Lower leg skin (tissue), 4 donors: ENCODE results near the gene REPS1. TPM values are rescaled to one million over a fixed set of nuclear protein-coding genes. Genes with fewer than 3 reads are reported as not detected.

ENCODE experiments used
- DNase-seq, 2 donors: peaks; one replicate each; pipeline ENCODE4 v3.0.0-alpha.2; 2019; ENCODE audit warnings: low spot score in 2 of 2
- H3K4me3 ChIP-seq: fragments of 200-600 bp; sonication (generic); 2 replicates; pipeline ENCODE4 v1.5.1; 2017; ENCODE audit warnings: mild to moderate bottlenecking, low read depth; ENCODE audit not compliant: poor library complexity, severe bottlenecking
- POLR2A ChIP-seq, 2 donors: fragments of 450-650 bp; IDR thresholded peaks; one replicate each; pipeline ENCODE4 v1.6.1; 2016 to 2017; ENCODE audit warnings: antibody characterized with exemption in 2 of 2, mild to moderate bottlenecking in 1 of 2, moderate library complexity in 1 of 2
- WGBS, 2 donors: methylation state at CpG; one replicate each; pipeline ENCODE4 v1.1.5; 2018; 5-methylcytosine and 5-hydroxymethylcytosine counted together
- intact Hi-C: fragments of 100-400 bp; cut with DNase I; formaldehyde crosslinking; loops from one replicate; pipeline ENCODE4 v1.15.0; 2023; ENCODE audit warnings: low total_unique reads
- total RNA-seq, 4 donors: library from RNA; depleted of rRNA; stranded (reverse); fragments of >200 nt; gene quantifications; one replicate each; pipeline ENCODE4 v1.1.0, GENCODE V29; 2016
- TF ChIP-seq, protein P1 (sequence below), 3 donors: fragments of 450-650 bp; IDR thresholded peaks; one replicate each; pipeline ENCODE4 v1.5.1; 2016; ENCODE audit warnings: antibody characterized with exemption in 3 of 3, mild to moderate bottlenecking in 3 of 3, moderate library complexity in 2 of 3

The REPS1 gene, protein sequence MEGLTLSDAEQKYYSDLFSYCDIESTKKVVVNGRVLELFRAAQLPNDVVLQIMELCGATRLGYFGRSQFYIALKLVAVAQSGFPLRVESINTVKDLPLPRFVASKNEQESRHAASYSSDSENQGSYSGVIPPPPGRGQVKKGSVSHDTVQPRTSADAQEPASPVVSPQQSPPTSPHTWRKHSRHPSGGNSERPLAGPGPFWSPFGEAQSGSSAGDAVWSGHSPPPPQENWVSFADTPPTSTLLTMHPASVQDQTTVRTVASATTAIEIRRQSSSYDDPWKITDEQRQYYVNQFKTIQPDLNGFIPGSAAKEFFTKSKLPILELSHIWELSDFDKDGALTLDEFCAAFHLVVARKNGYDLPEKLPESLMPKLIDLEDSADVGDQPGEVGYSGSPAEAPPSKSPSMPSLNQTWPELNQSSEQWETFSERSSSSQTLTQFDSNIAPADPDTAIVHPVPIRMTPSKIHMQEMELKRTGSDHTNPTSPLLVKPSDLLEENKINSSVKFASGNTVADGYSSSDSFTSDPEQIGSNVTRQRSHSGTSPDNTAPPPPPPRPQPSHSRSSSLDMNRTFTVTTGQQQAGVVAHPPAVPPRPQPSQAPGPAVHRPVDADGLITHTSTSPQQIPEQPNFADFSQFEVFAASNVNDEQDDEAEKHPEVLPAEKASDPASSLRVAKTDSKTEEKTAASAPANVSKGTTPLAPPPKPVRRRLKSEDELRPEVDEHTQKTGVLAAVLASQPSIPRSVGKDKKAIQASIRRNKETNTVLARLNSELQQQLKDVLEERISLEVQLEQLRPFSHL
- total RNA-seq = 100 to 1,000 TPM in 1 of 4 donors, 10 to 100 TPM in 3; 47.1 to 111 (median 67.6) TPM

DNA sequence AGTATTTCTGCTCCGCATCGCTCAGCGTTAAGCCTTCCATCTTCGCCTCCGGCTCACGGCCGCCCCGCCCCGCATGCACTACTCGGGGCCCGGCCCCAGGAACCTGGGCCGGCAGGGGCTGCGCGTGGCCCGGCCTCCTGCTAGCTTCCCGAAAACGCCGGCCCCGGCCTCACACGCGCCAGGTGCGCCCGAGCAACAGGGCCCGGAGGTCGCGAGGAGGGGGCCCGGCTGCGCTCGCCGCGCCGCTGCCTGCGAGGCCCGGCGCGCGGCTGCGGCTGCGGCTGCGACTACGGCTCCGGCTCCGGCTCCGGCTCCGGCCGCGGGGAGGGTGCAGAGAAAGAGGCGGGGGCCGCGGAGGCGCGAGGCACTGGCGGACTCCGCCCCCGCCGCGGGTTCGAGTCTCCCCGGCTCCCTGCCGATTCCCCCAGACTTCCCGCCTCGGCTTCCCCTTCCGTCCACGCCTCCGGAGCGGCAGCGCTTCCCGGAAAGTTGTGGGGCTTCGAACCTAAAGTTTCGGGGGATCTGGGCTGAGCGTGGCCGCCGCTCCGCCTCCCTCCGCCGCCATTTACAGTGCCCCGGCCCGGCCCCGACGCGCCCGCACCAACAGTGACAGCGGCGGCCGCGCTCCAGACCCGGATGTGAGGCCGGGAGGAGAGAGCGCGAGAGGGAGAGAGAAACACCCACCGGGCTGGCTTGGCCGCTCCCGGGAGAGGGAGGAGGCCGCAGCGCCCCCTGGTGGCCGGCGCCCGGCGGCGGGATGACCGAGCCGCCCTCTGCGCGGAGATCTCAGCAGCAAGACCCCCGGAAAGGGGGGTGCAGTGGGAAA, at the start of gene REPS1:
TSS of gene REPS1 (minus strand) at position 611 of the 826 bp plus-strand sequence. CDS start at position 40, 571 bp downstream.
- TF ChIP-seq, protein P1, sequence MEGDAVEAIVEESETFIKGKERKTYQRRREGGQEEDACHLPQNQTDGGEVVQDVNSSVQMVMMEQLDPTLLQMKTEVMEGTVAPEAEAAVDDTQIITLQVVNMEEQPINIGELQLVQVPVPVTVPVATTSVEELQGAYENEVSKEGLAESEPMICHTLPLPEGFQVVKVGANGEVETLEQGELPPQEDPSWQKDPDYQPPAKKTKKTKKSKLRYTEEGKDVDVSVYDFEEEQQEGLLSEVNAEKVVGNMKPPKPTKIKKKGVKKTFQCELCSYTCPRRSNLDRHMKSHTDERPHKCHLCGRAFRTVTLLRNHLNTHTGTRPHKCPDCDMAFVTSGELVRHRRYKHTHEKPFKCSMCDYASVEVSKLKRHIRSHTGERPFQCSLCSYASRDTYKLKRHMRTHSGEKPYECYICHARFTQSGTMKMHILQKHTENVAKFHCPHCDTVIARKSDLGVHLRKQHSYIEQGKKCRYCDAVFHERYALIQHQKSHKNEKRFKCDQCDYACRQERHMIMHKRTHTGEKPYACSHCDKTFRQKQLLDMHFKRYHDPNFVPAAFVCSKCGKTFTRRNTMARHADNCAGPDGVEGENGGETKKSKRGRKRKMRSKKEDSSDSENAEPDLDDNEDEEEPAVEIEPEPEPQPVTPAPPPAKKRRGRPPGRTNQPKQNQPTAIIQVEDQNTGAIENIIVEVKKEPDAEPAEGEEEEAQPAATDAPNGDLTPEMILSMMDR (IDR thresholded peaks at IDR 0.05) = peak in 2 of 3 donors; percentile 56 to 93
- TF ChIP-seq POLR2A (IDR thresholded peaks at IDR 0.05) = no peak
- 1% methylated on average over 67 to 81 of the region's 105 CpGs for WGBS, 2 donors
- peak within 1 kb of the TSS; percentile 86 for H3K4me3 ChIP-seq
- peak; percentile 88 to 98 for DNase-seq
- intact Hi-C loops = no loop called here

DNA sequence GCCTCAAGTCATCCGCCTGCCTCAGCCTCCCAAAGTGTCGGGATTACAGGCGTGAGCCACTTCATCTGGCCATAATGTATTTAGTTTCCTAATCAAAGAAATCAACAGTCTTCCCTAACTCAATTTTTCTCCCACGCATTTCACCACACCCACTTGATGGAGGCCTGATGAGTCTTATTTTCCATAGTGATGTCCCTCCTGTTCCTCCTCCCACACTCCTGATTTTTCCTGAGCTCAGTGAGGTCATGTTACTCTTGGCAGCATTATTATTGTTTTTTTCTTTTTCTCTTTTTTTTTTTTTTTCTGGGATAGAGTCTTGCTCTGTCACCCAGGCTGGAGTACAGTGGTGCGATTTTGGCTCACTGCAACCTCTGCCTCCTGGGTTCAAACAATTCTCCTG, 49.4 kb upstream of the REPS1 start:
- TF ChIP-seq, protein P1 (IDR thresholded peaks at IDR 0.05) = no peak
- WGBS, 2 donors = 63 to 76% methylated on average over 5 of the region's 5 CpGs
- no peak overlapping the region for H3K4me3 ChIP-seq
- no peak for DNase-seq
- intact Hi-C loops = no loop called here

DNA sequence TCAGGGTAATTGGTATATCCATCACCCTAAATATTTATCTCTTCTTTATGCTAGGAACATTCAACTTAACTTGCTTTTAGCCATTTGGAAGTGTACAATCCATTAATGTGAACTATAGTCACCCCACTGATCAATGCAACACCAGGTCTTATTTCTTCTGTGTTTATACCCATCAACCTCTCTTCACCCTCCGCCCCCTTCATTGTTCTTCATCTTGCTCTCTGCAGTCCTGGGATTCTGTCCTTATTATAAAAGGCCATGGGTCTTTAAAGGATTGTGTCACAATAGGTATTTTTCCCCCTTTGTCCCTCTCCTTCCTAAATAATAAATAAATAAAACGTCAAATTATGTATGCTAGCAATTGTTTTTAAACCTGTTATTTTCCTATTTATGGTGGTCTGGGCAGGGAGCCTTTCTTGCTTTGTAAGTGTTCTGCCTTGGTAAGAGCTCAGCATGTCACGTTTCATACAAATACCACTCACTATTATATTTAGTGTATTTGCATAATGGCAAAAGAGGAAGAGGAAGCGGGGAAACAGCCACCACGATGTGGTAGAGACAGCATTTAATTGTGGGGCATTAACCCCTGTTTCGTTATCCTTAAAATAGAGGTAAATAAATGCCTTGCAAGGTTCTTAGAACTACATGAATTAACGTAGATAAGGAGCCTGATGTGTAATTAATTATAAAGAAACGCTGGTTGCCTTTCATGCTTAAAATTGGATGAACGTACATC, 42.3 kb upstream of the REPS1 start:
- H3K4me3 ChIP-seq = no peak overlapping the region
- TF ChIP-seq, protein P1 (IDR thresholded peaks at IDR 0.05) = no peak
- no peak for TF ChIP-seq POLR2A (IDR thresholded peaks at IDR 0.05)
- intact Hi-C loops = no loop called here
- DNase-seq = no peak
- 49 to 55% methylated on average over 9 of the region's 9 CpGs for WGBS, 2 donors

DNA sequence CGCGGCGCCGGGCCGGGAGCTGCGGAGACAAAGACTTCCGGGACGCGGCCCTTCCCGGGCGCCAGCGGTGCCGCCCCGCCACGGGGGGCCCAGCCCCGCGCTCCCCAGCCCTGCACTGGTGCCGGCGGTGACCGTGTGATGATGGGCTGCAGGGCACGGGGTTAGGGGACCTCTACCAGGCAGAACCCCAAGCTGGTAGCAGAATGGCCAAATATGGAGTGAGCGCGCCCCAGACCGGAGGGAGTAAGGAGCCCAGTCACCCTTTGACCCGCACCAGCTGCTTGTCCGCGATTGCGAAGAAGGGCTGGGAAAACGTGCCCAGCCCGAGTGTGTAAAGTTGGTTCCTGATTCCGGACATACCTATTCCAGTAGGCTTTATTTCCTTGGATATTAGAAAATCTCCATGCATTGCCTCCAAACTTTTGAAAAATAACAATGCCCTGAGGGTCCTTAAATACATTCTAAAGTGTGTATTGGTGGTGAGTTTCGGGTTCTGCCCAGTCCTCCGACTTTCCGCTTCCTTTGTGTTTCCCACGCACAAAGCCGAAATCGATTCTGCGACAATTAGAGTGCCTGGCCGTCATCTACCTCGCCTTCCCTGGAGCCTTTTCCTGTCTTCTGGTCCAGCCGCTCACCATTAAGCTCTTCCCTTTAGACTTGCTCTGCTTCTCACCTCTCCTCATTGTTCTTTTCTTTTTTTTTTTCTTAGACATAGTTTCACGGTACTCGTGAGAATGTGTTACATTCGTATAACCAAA, 41.6 kb upstream of the REPS1 start:
- WGBS, 2 donors = 6 to 18% methylated on average over 22 to 23 of the region's 44 CpGs
- intact Hi-C loops = no loop called here
- H3K4me3 ChIP-seq = peak overlapping the region; percentile 94
- TF ChIP-seq POLR2A (IDR thresholded peaks at IDR 0.05) = no peak
- TF ChIP-seq, protein P1 (IDR thresholded peaks at IDR 0.05) = no peak
- DNase-seq = peak; percentile 48 to 87
